CD4-positive, alpha-beta T cell treated with Interferon gamma for 1 hour (primary cell): ENCODE measurements around the gene CAPN3.
"Not testable (repeated sequence)": the region's sequence is repeated elsewhere in the genome, so short reads cannot be mapped to it uniquely, and the experiment has no call there.

Source experiments
- DNase-seq: peaks from one replicate; pipeline ENCODE4 v3.0.0-alpha.2; 2020

The CAPN3 gene

DNA sequence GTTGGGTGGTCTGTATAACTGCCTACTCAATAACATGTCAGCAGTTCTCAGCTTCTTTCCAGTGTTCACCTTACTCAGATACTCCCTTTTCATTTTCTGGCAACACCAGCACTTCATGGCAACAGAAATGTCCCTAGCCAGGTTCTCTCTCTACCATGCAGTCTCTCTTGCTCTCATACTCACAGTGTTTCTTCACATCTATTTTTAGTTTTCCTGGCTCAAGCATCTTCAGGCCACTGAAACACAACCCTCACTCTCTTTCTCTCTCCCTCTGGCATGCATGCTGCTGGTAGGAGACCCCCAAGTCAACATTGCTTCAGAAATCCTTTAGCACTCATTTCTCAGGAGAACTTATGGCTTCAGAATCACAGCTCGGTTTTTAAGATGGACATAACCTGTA lies at the start of gene CAPN3:
CAPN3 (plus strand) TSS at position 253 of the 400 bp plus-strand sequence. CDS start 305 bp downstream, outside the sequence.
- no peak for DNase-seq

DNA sequence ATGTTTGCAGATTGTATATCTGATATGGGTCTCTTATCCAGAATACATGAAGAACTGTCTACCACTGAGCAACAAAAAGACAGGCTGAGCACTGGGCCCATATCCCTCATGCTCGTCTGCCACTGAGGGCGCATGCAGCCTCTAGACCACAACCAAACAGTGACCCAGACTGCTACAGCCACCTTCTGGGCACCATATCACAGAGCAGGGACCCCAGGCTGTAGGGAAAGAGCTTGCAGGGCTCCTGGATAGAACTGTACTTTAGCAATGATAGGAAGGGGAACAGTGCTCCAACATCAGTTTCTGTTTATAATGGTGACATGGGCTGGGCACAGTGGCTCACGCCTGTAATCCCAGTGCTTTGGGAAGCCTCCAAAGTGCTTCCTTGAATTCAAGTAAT lies 45.8 kb upstream of the CAPN3 start:
- DNase-seq, result no peak

DNA sequence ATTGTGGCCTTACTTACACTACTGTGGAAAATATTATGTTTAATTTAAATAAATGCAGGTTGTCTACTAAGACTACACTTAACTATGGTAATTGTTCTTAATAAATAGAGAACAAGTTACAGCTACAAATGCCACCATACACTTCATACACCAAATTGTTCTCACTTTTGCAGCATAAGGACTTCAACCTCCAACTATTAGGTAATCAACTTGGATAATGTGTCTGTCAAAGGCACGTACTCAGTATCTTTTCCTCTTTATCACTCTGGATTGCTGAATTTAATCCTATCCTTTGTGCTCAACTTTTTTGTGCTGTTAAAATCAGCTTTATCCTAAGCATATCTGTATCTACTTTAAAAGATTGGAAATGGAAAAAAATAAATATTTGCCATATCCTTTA lies 44.5 kb upstream of the CAPN3 start:
- DNase-seq, result no peak

DNA sequence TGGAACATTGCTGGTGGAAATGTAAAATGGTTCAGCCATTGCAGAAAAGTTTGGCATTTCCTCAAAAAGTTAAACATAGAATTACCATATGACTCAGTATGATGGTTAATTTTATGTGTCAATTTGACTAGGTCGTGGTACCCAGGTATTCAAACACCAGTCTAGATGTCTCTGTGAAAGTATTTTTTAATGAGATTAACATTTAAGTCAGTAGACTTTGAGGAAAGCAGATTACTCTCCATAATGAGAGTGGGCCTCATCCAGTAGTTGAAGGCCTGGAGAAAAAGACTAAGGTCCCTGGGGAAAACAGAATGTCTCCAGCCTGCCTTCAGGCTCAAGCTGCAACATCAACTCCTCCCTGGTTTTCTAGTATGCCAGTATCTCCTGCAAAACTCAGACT lies 43.8 kb upstream of the CAPN3 start:
- no peak for DNase-seq

DNA sequence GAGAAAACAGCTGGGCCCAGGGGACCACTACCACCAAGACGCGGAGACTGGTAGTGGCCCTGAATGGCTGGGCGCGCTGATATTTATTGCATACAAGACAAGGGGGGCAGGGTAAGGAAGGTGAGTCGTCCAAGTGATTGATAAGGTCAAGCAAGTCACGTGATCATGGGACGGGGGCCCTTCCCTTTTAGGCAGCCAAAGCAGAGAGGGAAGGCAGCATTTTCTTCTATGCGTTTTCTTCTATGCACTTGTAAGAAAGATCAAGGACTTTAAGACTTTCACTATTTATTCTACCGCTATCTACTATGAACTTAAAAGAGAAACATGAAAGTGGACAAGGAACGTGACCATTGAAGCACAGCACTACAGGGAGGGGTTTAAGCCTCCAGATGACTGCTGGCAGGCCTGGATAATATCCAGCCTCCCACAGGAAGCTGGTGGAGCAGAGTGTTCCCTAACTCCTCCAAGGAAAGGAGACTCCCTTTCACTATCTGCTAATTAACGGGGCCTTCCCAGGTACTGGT lies 43.0 kb upstream of the CAPN3 start:
- not testable (repeated sequence) for DNase-seq

DNA sequence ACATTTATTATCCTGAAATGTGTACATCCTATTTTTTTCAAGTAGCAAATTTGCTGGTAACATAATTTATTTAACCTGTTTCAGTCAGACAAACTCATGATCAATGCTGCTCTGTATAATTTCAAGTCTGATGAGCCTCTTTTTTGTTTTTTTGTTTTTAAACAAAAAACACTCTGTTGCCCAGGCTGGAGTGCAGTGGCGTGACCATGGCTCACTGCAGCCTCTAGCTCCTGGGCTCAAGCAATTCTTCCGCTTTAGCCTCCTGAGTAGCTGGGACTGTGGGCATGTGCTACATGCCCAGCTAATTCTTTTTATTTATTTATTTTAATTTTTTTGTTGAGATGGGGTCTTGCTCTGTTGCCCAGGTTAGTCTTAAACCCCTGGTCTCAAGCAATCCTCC lies 40.1 kb upstream of the CAPN3 start:
- no peak for DNase-seq

DNA sequence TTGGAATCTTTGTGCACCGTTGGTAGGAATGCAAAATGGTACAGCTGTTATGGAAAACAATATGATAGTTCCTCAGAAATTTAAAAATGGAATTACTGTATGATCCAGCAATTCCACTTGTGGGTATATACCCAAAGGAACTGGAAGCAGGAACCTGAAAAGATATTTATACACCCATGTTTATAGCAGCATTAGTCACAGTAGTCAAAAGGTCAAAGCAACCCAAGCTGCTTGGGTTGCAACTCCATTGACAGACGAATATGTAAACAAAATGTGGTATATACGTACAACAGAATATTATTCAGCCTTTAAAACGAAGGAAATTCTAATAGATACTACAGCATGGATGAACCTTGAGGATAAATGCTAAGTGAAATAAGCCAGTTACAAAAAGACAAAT lies 35.0 kb upstream of the CAPN3 start:
- DNase-seq, result no peak

DNA sequence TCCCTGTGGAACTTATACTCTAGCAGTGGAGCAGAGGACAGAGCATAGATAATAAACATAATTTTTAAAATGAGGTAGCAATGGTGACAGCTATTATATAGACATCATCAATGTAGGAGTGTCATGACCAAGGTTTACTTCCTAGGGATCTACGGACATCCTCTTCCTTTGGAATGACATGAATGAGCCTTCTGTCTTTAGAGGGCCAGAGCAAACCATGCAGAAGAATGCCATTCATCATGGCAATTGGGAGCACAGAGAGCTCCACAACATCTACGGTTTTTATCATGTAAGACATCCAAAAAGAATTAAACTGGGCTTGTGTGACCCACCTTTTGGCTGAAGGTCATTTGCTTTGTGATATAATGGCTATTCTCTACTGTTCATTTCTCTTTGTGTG lies 30.1 kb upstream of the CAPN3 start:
- DNase-seq, result no peak

DNA sequence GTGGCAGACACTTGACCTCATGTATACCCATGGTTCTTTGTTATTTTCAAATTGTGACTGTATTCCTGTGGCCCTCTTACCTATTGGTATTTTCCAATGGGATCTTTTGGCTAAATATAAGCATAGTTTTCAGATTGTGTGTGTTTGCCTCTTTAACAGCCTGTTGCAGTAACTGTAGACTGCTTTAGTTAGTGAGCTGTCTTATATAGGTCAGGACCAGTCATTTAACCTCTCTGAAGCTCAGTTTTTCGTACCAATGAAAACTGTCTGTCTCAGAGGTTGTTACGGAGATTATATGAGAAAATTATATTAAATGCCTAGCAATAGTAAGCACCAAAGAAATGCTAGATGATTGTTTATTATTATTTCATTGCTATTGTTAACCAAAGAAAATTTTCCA lies 29.3 kb upstream of the CAPN3 start:
- no peak for DNase-seq

DNA sequence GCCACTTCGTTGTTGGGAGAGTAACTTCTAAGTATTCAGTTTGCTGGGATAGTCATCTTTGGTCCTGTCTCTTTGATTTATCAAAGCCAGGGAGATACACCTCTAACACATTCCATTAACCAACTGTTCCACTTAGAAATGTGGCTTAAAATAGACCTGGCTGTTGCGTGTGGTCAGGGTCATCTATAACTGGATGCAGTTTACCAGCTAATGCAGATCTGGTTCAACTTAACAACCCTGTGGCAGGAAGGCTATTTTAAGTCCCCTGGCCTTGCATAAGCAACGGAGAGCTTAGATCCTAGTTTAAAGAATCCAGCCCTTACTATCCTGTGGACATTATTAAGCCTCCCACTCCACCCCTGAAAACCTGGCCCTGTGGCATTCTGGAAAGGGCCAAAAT lies 28.1 kb upstream of the CAPN3 start:
- no peak for DNase-seq

DNA sequence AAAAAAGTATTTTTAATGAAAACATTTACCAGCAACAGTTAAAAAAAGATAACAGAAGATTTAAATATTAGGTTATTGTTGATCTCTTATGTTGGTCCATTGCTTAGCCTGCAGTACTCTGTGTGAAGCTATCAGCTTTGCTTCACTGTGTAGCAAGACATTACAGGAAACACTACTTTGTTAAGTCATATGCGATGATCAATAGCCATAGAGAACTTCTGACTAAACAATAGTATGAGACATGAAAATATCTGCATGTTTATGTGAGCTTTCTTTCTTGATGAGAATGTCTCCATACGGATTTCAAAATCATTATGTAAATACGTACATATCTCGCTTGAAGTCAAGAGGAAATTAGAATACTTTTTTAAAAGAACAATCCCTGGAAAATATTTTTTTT lies 27.0 kb upstream of the CAPN3 start:
- no peak for DNase-seq

DNA sequence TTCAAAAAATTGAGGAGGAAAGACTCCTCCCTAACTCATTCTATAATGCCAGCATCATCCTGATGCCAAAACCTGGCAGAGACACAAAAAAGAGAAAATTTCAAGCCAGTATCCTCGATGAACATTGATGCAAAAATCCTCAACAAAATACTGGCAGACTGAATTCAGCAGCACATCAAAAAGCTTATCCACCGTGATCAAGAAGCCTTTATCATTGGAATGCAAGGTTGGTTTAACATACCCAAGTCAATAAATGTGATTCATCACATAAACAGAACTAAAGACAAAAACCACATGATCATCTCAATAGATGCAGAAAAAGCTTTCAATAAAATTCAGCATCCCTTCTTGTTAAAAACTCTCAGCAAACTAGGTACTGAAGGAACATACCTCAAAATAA lies 24.2 kb upstream of the CAPN3 start:
- DNase-seq, result no peak

DNA sequence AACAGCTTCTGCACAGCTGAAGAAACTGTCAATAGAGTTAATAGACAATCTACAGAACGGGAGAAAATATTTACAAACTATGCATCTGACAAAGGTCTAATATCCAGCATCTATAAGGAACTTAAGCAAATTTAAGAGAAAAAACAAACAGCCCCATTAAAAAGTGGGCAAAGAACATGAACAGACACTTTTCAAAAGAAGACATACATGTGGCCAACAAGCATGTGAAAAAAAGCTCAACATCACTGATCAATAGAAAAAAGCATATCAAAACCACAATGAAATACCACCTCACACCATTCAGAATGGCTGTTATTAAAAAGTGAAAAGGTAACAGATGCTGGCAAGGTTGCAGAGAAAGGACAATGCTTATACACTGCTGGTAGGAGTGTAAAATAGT lies 22.7 kb upstream of the CAPN3 start:
- DNase-seq, result not testable (repeated sequence)

DNA sequence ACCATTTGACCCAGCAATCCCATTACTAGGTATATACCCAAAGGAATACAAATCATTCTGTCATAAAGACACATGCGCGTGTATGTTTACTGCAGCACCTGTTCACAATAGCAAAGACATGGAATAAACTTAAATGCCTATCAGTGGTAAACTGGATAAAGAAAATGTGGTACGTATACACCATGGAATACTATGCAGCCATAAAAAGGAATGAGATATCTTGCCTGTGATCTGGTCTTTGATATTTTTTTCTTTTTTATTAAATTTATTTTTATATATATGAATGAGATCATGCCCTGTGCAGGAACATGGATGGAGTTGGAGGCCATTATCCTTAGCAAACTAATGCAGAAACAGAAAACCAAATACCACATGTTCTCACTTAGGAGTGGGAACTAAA lies 22.2 kb upstream of the CAPN3 start:
- DNase-seq, result not testable (repeated sequence)

DNA sequence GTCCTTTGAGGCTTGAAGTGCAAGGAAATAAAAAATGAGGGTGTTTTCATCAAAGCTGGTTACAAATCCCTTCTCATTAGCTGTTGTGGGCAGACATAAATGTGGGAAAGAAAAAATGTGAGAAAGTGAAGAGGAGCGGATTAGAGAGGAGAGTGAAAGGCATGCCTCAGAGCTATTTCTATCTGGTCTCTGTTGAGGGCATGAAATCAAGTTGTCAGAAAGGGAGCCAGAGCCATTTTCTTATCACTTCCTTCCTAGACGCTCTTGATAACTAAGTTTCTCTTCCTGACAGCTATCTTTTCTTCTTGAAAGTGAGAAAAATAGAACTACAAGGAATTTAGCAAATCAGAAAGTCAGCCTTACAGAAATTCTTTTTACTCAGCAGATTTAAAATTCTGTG lies 20.8 kb upstream of the CAPN3 start:
- DNase-seq, result no peak

DNA sequence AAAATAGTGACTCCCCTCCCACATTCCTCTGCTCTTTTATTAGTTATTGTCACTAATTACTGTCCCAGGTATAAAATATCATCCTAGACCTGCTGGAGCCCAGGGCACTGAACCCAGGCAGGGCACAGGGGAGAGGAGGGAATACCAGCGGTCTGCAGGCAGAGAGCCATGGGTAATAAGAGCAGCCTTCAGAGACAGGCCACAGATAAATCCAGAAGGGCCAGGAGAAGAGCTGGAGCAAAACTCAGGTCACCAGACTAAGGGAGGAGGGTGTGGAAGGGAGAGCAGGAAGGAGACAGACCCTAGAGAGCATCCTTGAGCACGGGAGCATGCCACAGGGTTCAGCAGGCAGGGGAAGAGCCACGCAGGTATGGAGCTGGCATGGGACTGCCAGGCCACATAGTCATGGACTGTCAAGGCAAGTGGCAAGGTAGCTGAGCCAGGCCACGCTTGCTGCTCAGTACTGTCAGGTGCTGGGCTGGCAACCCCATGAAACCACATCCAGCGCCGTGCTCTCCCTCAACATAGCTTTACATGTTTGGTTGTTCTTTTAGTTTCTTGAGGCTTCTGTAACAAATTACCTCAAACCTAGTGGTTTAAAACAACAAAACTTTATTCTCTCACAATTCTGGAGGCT lies 15.6 kb upstream of the CAPN3 start:
- DNase-seq, result no peak

DNA sequence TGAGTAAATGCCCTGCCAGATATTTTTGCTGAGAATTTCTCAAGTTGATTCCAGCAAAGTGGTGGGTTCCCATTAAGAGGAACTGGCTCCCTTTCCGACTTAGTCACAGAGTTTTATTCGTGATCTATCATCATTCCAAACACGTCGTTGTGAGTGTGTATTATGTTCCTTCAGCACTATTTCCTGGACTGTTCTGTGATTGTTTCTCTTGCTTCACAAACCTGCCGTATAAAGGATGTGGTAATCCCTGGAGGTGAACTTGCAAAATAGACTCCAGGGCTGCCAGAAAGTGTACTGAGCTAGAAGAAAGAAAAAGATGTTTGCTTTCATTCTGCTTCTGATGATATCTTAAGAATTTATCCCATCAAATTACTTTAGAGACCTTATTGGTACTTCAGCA lies 14.5 kb upstream of the CAPN3 start:
- no peak for DNase-seq

DNA sequence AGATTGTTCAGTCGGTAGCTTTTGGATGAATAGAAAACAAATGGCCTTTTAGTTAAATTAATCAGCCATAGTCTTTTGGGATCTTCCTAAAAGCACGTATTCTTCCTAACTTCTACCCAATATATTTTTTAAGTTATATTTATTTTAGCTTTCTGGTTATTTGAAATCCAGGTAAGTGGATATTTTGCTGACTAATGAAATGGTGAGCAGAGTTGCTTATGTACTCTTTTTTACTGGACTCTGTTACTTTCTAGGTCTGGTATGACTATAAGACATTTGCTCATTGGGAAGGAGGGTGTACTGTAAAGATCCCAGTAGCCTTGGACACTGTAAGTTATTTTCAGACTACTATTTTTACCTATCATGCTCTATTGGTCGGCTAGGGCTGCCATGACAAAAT lies 13.8 kb upstream of the CAPN3 start:
- DNase-seq, result no peak

DNA sequence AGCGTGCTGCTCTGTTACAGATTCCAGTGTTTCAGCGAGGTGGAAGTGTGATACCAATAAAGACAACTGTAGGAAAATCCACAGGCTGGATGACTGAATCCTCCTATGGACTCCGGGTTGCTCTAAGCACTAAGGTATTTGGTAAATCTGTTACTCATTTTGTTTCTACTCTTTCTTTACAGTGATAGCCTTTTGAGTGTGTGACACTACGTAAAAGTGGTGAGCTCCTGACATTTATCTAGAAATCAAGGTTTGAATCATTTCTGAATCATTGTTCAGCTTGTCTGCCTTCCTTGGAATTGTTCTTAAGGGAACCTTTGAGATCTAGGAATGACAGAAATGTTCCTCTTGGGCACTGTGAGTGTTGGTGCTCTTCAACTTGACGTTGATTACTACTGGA lies 11.2 kb upstream of the CAPN3 start:
- DNase-seq, result no peak

DNA sequence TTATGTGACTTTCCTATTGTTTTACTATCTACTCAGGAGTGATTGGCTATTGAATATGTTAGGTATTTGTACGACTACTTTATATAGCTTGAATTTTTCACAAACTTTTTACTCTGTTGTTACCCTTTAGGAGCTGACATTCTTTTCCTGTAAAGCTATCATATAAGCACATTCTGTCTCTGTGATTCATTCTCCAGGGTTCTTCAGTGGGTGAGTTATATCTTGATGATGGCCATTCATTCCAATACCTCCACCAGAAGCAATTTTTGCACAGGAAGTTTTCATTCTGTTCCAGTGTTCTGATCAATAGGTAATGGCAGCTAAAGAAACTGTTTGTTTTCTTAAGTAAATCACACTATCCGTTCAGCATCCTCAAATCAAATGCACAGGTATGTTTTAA lies 10.1 kb upstream of the CAPN3 start:
- DNase-seq, result no peak

DNA sequence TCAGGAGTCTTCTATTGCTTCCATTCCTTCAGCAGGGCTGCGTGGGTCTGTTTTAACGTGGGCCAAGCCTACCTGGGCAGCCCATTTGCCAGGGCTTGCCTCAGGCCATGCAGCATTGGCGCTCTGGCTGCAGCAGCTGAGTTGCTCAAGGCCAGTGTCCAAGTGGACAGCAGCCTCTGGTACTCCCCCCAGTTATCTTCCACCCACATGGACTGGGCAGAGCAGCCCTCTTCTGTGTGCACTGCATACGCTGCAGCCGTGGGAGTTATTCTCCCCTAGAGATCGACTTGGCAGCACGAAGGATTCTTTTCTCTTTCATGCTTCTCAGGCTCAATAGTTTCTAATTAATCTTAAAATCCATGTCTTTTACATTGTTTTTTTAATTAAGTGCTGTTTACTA lies 6.9 kb upstream of the CAPN3 start:
- no peak for DNase-seq

DNA sequence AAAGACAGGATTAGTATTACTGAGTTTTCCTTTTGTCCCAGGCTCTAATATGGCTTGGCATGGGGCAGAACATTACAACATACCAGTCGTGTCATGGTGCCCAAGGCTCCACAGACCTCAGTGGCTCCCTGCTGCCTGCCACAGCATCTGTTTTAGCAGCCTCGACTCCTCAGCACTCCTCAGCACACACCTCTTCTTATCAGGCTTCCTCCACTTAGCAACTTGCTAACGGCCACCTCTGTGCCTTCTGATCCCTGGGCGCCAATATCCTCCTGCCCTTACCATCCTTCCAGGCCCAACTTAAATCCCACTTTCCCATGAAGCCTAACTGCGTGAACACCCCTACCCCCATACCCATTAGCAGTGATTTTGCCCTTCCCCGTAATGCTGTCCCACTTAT lies 6.2 kb upstream of the CAPN3 start:
- DNase-seq, result no peak

DNA sequence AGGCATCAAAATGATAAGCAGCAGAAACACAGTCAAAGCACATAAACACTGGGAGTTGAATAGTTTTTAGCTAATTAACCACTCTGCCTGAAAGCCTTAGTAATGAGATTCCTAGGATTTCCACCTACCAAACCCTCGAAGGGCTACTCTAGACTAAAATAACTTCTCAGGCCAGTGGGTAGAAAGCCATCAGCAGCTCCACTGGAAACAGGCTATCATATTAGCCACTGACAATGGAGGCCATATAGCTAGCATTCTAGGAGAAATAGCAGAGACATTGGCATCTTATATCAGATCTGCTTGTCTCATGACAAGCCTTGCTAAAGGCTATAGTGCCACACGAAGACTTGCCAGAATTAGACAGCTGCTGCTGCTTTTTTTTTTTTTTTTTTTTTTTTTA lies 4.5 kb upstream of the CAPN3 start:
- DNase-seq, result no peak

DNA sequence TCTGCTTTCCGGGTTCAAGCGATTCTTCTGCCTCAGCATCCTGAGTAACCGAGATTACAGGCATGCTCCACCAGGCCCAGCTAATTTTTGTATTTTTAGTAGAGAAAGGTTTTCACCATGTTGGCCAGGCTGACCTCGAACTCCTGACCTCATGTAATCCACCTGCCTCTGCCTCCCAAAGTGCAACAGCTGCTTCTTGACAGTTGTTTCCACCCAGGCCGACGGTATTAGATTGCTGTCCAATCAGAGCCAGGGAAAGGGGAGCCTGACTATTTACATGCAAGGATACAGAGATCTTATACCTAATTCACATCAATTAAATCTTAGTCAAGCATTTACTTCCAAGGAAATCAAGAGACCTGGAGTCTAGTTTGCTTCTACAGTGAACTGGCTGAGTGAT lies 4.0 kb upstream of the CAPN3 start:
- no peak for DNase-seq

DNA sequence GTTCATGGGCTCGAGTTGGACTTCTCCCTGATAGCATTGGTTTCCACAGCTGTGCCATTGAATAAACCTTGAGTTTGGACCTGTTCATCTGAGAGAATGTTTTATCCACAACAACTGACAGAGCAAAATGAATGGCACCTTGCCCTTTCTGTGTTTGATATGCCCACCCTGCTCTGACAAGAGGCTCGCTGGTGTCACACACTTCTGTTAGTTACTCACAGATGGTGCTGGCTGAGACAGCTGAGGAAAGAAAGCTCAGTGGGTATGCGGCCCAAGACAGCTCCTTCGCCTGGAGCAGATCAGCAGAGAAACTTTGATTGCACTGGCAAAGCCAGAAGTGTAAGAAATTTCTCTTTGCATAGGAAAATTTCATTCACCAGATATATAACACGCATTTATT lies 2.5 kb upstream of the CAPN3 start:
- no peak for DNase-seq

DNA sequence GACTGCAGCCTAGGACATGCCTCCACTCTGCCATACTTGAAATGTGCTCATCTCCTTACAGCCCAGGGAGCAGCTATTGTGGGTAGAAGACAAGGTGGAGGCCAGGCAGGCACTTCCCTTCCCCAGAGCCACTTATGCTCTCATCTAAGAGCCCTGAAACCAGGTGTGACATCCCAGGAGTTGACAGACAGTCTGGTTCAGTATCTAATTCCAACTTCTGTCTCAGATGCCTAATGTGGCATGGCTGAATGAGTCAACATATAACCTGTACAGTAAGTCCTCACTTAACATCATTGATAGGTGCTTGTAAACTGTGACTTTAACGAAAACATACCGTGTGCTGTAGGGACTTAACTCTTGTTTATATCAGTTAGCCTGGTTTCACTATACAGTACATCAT lies 1.2 kb upstream of the CAPN3 start:
- no peak for DNase-seq
